ENCODE measurements around the gene LRRN4.

LRRN4 gene

GRCh38 chr20:6079016-6079415 is 25.2 kb upstream of the LRRN4 start:
- H3K4me1 ChIP-seq (ENCODE audit: control insufficient read depth, insufficient read depth, low read length), result peaks cover 36% of the 10 kb centered on the region
- H3K36me3 ChIP-seq (ENCODE audit: control insufficient read depth, insufficient read depth, low read length, severe bottlenecking), result no peaks in the 10 kb centered on the region
- DNase-seq (ENCODE audit: low read depth), result no peak
- H3K9ac ChIP-seq (ENCODE audit: low read length), result no peak overlapping the region
- no peak overlapping the region for H3K4me3 ChIP-seq (ENCODE audit: low read length)
- H3K9me3 ChIP-seq (ENCODE audit: control insufficient read depth, low read length), result no peaks in the 10 kb centered on the region
- no peaks in the 10 kb centered on the region for H3K27me3 ChIP-seq (replicated peaks; ENCODE audit: control insufficient read depth, insufficient read depth, low read length)

DNA sequence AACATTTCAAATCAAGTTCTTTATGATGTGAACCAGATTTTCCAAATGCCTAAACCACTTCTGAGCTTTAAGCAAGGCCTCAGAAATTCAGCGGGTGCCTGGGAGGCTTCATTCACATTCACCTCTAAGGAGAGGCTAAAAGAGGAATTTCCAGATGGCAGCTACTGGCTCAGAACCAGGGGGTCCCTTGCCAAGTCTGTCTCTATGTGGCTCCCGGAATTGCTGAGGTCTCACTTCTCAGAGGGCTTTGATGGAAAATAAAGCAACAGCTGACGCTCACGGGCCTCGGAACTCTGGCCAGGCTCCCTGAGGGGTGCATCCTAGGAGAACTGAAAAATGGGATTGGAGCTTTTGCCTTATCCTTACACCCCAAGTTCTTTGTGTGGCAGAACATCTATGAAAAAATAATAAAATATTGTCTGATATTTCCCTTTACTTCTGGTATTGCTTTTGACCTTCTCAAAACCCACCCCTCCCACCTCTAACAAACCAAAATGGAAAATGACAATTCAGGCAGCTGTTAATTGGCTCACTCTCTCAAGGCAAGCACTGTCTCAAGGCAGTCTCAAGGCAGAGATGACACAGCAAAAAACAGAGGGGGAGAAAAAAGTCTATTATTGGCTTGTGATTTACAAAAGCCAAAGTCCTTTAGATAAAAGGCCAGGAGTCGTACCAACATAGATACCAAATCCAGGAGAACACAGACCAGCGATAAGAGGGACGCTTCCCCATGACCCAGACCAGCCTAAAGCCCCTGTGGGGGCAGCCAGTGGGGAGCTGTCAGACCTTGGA is 21.8 kb upstream of the LRRN4 start:
- Histone ChIP-seq H3K36me3 (ENCODE audit: control insufficient read depth, insufficient read depth, low read length, severe bottlenecking) (no peaks in the 10 kb centered on the region), H3K9me3 (ENCODE audit: control insufficient read depth, low read length) (no peaks in the 10 kb centered on the region), H3K4me3 (ENCODE audit: low read length) (no peak overlapping the region), H3K9ac (ENCODE audit: low read length) (peak overlapping the region; percentile 51), H3K27me3 (replicated peaks; ENCODE audit: control insufficient read depth, insufficient read depth, low read length) (no peaks in the 10 kb centered on the region), H3K4me1 (ENCODE audit: control insufficient read depth, insufficient read depth, low read length) (peaks cover 28% of the 10 kb centered on the region)
- DNase-seq (ENCODE audit: low read depth), result peak; percentile 5

GRCh38 chr20:6074784-6075183 is 20.9 kb upstream of the LRRN4 start:
- DNase-seq (ENCODE audit: low read depth), result no peak
- Histone ChIP-seq H3K9me3 (ENCODE audit: control insufficient read depth, low read length) (no peaks in the 10 kb centered on the region), H3K27me3 (replicated peaks; ENCODE audit: control insufficient read depth, insufficient read depth, low read length) (no peaks in the 10 kb centered on the region)

GRCh38 chr20:6074145-6074561 is 20.3 kb upstream of the LRRN4 start:
- Histone ChIP-seq H3K36me3 (ENCODE audit: control insufficient read depth, insufficient read depth, low read length, severe bottlenecking) (no peaks in the 10 kb centered on the region), H3K4me1 (ENCODE audit: control insufficient read depth, insufficient read depth, low read length) (peaks cover 24% of the 10 kb centered on the region), H3K4me3 (ENCODE audit: low read length) (no peak overlapping the region), H3K27me3 (replicated peaks; ENCODE audit: control insufficient read depth, insufficient read depth, low read length) (no peaks in the 10 kb centered on the region), H3K9ac (ENCODE audit: low read length) (peak overlapping the region; percentile 45), H3K9me3 (ENCODE audit: control insufficient read depth, low read length) (no peaks in the 10 kb centered on the region)
- peak; percentile 13 for DNase-seq (ENCODE audit: low read depth)

More at GRCh38 chr20:6074784-6075183, 20.9 kb upstream of the LRRN4 start:
- H3K36me3 ChIP-seq (ENCODE audit: control insufficient read depth, insufficient read depth, low read length, severe bottlenecking), result no peaks in the 10 kb centered on the region
- peak overlapping the region; percentile 13 for H3K4me3 ChIP-seq (ENCODE audit: low read length)
- peaks cover 24% of the 10 kb centered on the region for H3K4me1 ChIP-seq (ENCODE audit: control insufficient read depth, insufficient read depth, low read length)
- H3K9ac ChIP-seq (ENCODE audit: low read length), result peak overlapping the region; percentile 51

GRCh38 chr20:6070829-6071695 is 17.2 kb upstream of the LRRN4 start:
- Histone ChIP-seq H3K36me3 (ENCODE audit: control insufficient read depth, insufficient read depth, low read length, severe bottlenecking) (no peaks in the 10 kb centered on the region), H3K9me3 (ENCODE audit: control insufficient read depth, low read length) (no peaks in the 10 kb centered on the region), H3K9ac (ENCODE audit: low read length) (no peak overlapping the region), H3K4me1 (ENCODE audit: control insufficient read depth, insufficient read depth, low read length) (peaks cover 22% of the 10 kb centered on the region), H3K4me3 (ENCODE audit: low read length) (no peak overlapping the region), H3K27me3 (replicated peaks; ENCODE audit: control insufficient read depth, insufficient read depth, low read length) (no peaks in the 10 kb centered on the region)
- no peak for DNase-seq (ENCODE audit: low read depth)

GRCh38 chr20:6069669-6070068 is 15.8 kb upstream of the LRRN4 start:
- no peak overlapping the region for H3K4me3 ChIP-seq (ENCODE audit: low read length)
- H3K27me3 ChIP-seq (replicated peaks; ENCODE audit: control insufficient read depth, insufficient read depth, low read length), result no peaks in the 10 kb centered on the region
- H3K36me3 ChIP-seq (ENCODE audit: control insufficient read depth, insufficient read depth, low read length, severe bottlenecking), result no peaks in the 10 kb centered on the region
- H3K9ac ChIP-seq (ENCODE audit: low read length), result no peak overlapping the region
- DNase-seq (ENCODE audit: low read depth), result no peak
- H3K9me3 ChIP-seq (ENCODE audit: control insufficient read depth, low read length), result no peaks in the 10 kb centered on the region
- H3K4me1 ChIP-seq (ENCODE audit: control insufficient read depth, insufficient read depth, low read length), result peaks cover 8% of the 10 kb centered on the region

DNA sequence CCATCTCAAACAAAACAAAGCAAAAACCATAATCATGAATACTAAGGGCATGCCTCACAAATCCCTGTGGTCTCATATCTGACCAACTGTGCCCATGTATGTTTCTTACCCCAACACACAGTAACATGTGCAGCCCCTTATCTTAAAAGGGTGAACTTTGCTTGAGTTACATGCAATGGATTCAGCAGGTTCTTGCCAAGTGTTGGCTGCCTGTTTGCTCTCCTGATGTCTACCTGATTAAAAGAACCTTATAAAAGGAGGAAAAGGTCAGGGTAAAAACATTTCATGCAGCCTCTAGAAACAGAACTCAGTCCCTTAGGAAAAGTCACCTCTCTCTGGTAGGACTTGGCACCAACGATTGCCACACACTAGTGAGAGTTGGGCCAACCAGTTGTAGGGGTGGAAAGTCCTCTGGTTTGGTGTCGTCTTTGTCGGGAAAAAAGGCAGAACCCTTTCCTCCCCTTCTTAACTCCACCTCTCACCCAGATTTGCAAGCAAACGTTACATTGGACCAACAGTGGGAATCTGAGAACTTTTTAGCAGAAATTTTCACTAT is 14.0 kb upstream of the LRRN4 start:
- H3K4me1 ChIP-seq (ENCODE audit: control insufficient read depth, insufficient read depth, low read length), result no peaks in the 10 kb centered on the region
- no peaks in the 10 kb centered on the region for H3K27me3 ChIP-seq (replicated peaks; ENCODE audit: control insufficient read depth, insufficient read depth, low read length)
- no peaks in the 10 kb centered on the region for H3K36me3 ChIP-seq (ENCODE audit: control insufficient read depth, insufficient read depth, low read length, severe bottlenecking)
- H3K9me3 ChIP-seq (ENCODE audit: control insufficient read depth, low read length), result no peaks in the 10 kb centered on the region
- H3K9ac ChIP-seq (ENCODE audit: low read length), result no peak overlapping the region
- H3K4me3 ChIP-seq (ENCODE audit: low read length), result no peak overlapping the region
- no peak for DNase-seq (ENCODE audit: low read depth)

DNA sequence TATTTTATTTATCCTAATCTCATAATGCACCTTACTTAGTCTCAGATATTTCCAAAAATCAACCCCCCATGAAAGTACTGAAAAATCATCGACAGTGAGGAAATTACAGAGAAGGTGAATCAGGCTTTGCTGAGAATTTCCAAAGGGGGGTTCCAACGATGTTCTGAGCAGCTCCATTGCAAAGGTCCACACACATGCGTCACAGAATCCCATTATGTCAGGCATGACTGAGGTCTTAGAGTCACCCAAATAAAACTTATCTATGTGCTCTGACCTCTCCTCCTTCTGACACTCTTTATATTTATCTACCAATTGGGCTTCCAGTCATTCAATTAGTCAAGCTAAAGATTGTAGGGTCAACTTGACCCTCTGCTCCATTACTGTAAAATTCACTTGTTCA is 12.7 kb upstream of the LRRN4 start:
- Histone ChIP-seq H3K4me3 (ENCODE audit: low read length) (no peak overlapping the region), H3K27me3 (replicated peaks; ENCODE audit: control insufficient read depth, insufficient read depth, low read length) (no peaks in the 10 kb centered on the region), H3K9me3 (ENCODE audit: control insufficient read depth, low read length) (no peaks in the 10 kb centered on the region), H3K9ac (ENCODE audit: low read length) (no peak overlapping the region), H3K4me1 (ENCODE audit: control insufficient read depth, insufficient read depth, low read length) (no peaks in the 10 kb centered on the region), H3K36me3 (ENCODE audit: control insufficient read depth, insufficient read depth, low read length, severe bottlenecking) (no peaks in the 10 kb centered on the region)
- no peak for DNase-seq (ENCODE audit: low read depth)

DNA sequence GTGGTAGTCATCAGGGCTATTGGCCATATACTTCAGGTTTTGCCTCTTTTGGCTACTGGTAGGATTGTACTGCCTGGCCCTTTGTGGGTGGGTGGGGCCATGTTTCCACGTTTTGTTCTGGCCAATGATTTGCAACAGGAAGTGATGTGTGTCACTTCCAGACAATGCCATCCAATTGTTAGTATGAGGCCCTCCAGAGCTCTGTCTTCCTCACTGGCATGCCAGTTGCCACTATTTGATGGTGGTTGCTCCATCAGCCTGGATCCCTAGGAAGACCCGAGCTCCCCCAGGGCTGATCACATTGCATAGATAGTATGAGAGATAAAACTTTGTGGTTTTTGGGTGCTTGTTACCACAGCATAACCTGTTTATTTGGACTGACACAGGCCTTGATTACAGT is 7.7 kb upstream of the LRRN4 start:
- H3K27me3 ChIP-seq (replicated peaks; ENCODE audit: control insufficient read depth, insufficient read depth, low read length), result peaks cover 19% of the 10 kb centered on the region
- no peak for DNase-seq (ENCODE audit: low read depth)
- no peaks in the 10 kb centered on the region for H3K9me3 ChIP-seq (ENCODE audit: control insufficient read depth, low read length)
- H3K36me3 ChIP-seq (ENCODE audit: control insufficient read depth, insufficient read depth, low read length, severe bottlenecking), result no peaks in the 10 kb centered on the region
- no peak overlapping the region for H3K4me3 ChIP-seq (ENCODE audit: low read length)
- no peak overlapping the region for H3K9ac ChIP-seq (ENCODE audit: low read length)
- H3K4me1 ChIP-seq (ENCODE audit: control insufficient read depth, insufficient read depth, low read length), result no peaks in the 10 kb centered on the region

- Histone ChIP-seq H3K4me1 (ENCODE audit: control insufficient read depth, insufficient read depth, low read length) (no peaks in the 10 kb centered on the region), H3K4me3 (ENCODE audit: low read length) (no peak overlapping the region), H3K9ac (ENCODE audit: low read length) (no peak overlapping the region), H3K27me3 (replicated peaks; ENCODE audit: control insufficient read depth, insufficient read depth, low read length) (peaks cover 19% of the 10 kb centered on the region), H3K36me3 (ENCODE audit: control insufficient read depth, insufficient read depth, low read length, severe bottlenecking) (no peaks in the 10 kb centered on the region), H3K9me3 (ENCODE audit: control insufficient read depth, low read length) (no peaks in the 10 kb centered on the region)
- DNase-seq (ENCODE audit: low read depth), result no peak
These were observed 6.4 kb upstream of the LRRN4 start for GRCh38 chr20:6060213-6060612.

- H3K27me3 ChIP-seq (replicated peaks; ENCODE audit: control insufficient read depth, insufficient read depth, low read length), result peaks cover 19% of the 10 kb centered on the region
- no peaks in the 10 kb centered on the region for H3K4me1 ChIP-seq (ENCODE audit: control insufficient read depth, insufficient read depth, low read length)
- H3K9me3 ChIP-seq (ENCODE audit: control insufficient read depth, low read length), result no peaks in the 10 kb centered on the region
- DNase-seq (ENCODE audit: low read depth), result no peak
- H3K9ac ChIP-seq (ENCODE audit: low read length), result no peak overlapping the region
- H3K36me3 ChIP-seq (ENCODE audit: control insufficient read depth, insufficient read depth, low read length, severe bottlenecking), result no peaks in the 10 kb centered on the region
- no peak overlapping the region for H3K4me3 ChIP-seq (ENCODE audit: low read length)
These were observed 4.9 kb upstream of the LRRN4 start for GRCh38 chr20:6058684-6059295.
